Measurements from ENCODE around the gene CCDC43.
A peak's percentile ranks its signal among the peaks of the same experiment; 100 is the strongest.
"Not testable (repeated sequence)": the region's sequence is repeated elsewhere in the genome, so short reads cannot be mapped to it uniquely, and the experiment has no call there.

Gene CCDC43

DNA sequence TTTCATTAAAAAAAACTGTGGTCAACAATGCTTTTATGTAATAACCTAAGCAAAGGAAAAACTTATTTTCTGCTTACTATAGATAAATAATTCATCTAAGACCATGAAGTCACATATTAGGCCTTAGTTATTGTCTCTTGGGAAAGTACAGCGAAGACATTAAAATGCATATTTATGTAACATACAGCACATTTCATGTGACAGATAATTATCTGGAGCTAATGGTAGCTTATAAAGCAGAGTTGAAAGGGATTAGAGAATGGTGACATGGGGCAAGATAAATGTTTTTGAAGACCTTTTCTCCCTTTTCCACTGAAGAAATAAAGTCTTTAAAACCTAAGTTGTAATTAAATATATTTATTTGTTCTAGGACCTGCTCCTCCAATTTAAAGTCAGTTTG, 23.6 kb downstream of the CCDC43 start:
- DNase-seq = no peak

DNA sequence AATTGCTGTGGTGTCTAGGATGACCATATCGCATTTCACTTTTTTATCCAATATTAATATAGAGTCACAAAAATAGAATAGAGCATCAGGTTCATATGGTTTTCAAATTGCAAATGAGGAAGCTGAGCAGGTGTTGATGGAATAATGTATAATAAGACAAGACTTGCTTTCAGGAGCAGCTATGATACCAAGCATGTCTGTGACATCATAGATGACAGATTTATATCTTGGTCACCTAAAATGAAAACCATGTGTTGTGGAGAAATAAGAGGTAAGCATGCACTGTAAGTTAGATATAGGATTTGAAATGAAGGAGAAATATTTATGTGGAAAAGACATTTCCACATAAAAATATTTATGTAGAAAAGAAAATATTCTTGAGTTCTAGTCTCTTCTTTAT, 24.7 kb downstream of the CCDC43 start:
- DNase-seq = no peak

DNA sequence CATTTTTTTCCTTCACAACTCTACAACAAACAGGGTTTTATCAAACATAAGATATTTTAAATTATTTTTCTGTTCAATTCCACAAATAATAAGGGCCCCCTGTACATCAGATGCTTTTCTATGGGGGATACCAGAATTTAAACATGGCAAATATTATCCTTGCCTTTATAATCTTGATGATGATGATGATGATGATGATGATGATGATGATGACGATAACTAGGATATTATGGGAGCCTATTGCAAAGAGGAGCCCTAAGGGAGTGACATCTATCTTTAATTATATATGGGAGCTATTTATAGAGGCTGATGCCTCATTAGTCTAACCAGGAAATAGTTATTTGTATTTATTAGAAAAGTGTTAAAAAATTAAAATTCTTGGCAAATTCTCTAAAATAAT, 26.5 kb downstream of the CCDC43 start:
- DNase-seq = no peak

DNA sequence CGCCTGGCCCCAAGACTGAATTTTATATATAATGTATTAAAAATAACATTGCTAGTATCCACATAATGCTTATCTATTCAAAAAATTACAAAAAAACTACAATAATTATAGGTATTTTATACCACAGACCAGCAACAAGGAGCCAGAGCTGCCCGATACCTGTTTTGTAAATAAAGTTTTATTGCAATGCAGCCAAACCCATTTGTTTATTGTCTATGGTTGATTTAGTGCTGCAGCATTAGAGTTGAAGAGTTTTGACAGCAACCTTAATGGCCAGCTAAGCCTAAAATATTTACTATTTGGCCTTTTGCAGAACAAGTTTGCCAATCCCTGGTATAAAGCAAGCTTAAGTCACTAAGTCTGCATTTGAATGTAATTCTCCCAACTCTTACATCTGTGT, 27.7 kb downstream of the CCDC43 start:
- DNase-seq = no peak

DNA sequence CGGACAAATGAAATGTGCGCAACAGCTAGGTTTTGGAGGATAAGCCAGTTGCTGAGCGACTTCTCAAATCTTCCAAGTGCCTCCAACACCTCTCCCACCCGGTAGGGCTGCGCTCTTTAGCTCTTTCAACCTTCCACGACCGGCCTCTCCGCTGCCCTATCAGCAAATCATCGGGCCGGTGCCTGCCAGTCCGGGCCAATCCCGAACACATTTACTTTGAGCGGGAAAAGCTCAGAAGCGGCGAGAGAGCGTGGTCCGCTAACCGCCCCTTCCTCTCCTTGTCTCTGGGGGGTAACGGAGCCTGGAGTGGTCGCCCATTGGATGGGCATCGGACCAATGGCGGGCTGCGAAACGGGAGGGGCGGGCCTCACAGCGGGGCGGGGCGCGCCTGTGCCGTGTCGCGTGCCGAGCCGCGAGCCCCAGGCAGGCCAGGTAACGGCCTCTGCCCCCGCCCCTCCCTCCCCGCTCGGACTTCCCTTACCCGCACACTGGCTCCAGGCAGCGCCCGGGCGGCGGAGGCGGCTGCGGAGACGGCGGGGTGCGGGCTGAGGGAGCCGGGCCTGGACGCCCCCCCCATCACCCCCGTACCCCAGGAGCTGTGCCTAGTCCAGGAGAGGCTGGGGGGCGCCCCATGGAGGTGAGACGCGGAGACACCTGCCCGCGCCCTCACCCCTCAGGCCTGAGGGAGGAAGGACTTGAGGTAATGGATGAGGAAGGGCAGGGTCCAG, 33.4 kb downstream of the CCDC43 start, which contains the start of gene MEIOC:
Gene MEIOC (plus strand): TSS at position 486 of the 728 bp plus-strand sequence. CDS start 146 bp downstream, at position 632.
- DNase-seq = peak; percentile 55

DNA sequence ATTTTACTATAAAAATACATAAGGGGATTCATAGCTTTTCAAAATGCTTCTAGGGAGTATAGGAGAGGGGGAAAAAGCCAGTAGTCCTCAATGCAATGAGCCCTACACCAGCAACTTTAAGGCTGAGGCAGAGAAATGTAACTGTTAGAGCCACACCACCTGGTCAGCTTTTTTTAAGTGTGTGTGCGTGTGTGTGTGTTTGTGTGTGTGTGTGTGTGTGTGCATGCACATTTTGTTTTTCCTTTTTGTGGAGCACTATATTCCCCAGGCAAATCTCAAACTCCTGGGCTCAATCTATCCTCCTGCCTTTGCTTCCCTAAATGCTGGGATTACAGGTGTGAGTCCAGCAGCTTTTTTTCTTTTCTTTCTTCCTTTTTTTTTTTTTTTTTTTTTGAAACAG, 35.6 kb downstream of the CCDC43 start:
- DNase-seq = no peak

DNA sequence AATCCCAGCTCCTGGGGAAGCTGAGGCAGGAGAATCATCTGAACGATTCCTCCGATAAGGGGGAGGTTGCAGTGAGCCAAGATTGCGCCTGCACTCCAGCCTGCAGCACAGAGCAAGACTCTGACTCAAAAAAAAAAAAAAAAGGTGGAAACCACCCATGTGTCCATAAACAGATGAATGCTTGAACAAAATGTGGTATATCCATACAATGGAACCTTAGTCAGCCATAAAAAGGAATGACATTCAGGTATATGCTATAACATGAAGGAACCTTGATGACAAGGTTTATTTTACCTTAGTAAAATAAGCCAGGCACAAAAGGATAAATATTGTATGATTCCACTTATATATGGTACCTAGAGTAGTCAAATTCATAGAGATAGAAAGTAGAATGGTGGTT, 36.2 kb downstream of the CCDC43 start:
- DNase-seq = no peak

DNA sequence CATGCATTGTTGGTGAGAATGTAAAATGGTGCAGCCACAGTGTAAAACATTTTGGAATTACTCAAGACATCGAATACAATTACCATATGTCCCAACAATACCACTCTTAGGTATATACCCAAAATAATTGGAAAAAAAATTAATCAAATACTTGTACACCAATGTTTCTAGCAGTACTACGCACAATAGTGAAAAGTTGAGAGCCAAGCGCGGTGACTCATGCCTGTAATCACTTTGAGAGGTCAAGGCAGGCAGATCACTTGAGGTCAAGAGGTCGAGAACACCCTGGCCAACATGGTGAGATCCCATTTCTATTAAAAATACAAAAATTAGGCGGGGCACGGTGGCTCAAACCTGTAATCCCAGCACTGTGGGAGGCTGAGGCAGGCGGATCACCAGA, 36.8 kb downstream of the CCDC43 start:
- DNase-seq = no peak

DNA sequence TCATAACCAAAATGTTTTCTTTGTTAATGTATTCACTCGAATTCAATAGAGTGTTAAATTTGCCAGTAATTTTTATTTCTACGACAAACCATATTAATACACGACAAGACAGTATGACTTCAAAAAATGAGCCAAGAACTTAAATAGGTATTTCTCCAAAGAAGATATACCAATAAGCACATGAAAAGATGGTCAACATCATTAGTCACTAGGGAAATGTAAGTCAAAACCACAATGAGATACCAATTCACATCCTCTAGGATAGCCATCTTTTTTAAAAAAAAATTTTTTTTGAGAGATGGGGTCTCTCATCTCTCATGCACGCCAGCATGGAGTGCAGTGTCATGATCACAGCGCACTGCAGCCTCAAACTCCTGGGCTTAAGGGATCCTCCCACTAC, 38.3 kb downstream of the CCDC43 start:
- DNase-seq = no peak

DNA sequence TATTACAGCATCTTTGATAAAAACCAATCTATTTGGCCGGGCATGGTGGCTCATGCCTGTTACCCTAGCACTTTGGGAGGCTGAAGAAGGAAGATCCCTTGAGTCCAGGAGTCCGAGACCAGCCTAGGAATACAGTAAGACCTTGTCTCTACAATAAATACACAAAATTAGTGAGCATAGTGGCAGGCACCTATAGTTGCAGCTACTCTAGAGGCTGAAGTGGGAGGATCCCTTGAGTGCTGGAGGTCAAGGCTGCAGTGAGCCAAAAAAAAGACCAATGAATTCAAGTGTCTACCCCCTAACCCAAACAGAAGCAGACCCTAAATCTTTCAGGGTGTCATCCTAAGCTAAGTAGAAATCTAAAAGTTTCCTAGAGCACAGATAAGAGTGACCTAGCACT, 40.6 kb downstream of the CCDC43 start:
- no peak for DNase-seq

DNA sequence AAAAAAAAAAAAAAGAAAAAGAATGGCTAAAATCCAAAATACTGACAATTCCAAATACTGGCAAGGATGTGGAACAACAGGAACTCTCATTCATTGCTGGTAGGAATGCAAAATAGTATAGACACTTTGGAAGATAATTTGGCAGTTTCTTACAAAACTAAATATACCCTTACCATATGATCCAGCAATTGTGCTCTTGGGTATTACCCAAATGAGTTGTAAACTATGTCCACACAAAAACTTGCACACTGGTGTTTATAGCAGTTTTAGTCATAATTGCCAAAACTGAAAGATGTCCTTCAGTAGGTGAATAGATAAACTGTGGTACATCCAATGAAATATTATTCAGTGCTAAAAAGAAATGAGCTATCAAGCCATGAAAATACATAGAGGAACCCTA, 41.8 kb downstream of the CCDC43 start:
- no peak for DNase-seq

DNA sequence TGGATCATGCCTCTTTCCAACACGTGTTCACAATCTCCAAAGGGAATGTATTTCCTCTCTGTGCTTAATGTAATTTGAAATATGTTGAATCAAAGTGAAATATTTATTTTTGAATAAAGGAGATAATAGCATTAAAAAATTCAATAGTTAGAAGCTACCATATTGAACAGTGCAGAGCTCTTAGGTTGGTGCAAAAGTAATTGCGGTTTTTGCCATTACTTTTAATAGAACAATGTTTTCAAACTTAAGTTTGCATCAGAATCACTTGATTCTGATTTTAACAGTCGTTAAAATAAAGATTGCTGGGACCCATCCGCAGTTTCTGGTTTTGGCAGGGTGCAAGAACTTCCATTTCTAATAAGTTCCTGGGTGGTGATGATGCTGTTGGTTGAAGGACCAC, 43.3 kb downstream of the CCDC43 start:
- DNase-seq = no peak

DNA sequence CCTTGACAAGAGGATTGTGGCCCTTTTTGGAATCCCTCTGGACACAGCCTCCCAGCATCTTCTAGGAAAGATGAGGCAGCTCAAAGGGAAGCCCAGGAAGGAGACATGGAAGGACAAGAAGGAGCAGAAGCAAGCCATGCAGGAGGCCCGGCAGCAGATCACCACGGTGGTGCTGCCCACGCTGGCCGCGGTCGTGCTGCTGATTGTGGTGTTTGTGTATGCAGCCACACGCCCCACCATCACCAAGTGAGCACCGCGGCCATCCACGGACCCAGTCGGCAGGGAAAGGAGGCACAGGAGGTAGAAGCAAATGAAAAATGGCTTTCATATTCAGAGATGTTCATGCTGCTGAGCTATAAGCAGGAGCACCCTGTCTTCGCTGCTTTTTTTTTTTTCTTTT, 44.2 kb downstream of the CCDC43 start:
- DNase-seq = no peak

DNA sequence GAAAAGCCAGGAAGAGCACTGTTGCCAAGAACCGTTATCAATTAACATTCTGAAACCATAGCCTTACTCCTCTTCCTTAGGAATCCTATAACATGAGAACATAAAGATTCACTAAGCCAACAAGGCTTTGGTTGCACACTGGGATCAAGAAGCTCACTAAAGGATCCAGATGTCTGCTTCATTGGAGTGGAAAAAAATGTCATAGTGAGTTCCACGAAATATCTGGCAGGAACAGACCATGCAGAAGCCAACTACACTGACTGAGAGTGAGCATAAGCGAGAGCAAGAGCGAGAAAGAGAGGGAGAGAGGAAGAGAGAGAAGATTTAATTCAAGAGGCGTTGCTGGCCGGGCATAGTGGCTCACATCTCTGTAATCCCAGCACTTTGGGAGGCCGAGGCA, 46.7 kb downstream of the CCDC43 start:
- no peak for DNase-seq

DNA sequence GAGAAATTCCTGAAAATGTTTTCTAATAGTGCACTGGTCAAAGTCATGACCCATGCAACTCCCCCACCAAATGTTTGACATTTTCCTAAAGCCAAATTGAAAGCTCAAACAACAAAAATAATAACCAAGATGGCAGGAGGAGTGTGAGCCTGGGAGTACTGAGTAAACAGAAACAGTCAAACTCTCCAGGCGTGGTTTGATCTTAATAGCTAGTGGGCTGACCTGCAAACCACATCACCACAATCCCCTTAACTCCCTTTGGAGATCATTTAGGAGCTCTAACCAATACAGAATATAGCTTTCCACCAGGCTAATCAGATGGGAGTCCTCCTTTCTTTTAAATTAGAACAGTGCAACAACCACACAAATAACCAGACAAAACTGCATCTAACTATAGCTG, 52.5 kb downstream of the CCDC43 start:
- DNase-seq = no peak

DNA sequence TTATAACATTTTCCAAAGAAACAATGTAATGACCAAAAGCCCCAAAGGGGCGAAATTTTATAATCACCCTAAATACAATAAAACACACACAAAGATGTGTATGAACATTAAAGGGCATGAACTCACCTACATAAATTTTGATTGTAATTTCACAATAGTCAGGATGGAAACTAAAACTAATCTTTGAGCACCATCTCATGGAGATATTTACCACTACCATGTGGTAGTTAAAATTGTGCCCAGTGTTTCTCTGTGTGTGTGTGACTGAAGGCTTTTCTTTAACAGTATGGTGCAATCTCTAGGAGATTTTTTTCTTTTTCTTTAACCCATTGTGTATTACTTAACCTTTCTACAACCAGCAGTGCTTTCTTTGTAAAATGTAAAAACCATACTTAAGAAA, 53.0 kb downstream of the CCDC43 start:
- DNase-seq = no peak

DNA sequence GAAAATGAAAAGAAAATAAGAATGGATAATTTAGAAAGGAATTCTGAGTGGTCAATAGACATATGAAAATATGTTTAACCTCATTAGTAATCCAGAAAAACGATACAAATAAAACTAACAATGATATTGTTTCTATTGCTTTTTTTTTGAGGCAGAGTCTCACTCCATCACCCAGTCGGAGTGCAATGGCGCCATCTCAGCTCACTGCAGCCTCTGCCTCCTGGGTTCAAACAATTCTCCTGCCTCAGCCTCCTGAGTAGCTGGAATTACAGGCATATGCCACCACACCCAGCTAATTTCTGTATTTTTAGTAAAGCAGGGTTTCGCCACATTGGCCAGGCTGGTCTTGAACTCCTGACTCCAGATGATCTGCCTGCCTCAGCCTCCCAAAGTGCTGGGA, 55.2 kb downstream of the CCDC43 start:
- DNase-seq = not testable (repeated sequence)

DNA sequence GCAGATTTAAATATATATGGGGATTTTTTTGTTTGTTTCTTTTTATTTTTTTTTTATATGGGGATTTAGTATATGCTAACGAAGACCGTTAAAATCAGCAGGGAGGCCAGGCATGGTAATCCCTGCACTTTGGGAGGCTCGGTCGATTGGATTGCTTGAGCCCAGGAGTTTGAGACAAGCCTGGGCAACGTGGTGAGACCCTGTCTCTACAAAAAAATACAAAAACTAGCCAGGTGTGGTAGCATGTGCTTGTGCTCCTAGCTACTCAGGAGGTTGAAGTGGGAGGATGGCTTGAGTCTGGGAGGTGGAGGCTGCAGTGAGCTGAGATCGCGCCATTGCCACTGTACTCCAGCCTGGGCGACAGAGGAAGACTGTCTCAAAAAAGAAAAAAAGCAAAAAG, 55.6 kb downstream of the CCDC43 start:
- DNase-seq = no peak

DNA sequence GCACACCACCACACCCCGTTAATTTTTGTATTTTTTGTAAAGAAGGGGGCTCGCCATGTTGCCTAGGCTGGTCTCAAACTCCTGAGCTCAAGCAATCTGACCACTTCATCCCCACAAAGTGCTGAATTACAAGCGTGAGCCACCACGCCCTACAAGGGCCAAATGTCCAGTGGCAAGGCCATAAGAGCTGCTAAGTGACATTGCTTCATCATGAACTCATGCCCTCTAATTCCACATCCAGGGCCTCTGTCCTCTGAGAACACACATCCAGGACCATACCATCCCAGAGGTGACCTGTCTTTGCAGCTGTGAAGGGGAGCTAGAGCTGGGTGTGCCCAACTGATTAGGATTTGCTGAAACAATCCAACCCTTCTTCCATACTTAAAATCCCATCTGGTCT, 58.9 kb downstream of the CCDC43 start:
- no peak for DNase-seq

DNA sequence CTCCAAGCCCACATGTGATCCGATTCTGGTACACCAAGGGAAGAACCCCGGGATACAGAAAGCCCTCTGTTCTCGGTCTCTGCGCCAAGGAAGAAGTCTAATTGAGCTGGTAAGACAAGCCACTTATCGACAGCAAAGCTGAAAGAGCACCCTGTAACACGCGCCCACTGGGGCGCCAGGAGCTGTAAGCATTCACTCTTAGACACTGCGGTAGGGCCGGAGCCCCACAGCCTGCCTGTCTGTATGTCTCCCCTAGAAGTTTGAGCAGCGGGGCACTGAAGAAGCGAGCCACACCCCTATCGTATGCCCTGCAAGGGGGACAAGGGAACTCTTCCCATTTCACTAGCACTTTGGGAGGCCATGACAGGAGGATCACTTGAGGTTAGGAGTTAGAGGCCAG, 60.3 kb downstream of the CCDC43 start:
- DNase-seq = no peak

DNA sequence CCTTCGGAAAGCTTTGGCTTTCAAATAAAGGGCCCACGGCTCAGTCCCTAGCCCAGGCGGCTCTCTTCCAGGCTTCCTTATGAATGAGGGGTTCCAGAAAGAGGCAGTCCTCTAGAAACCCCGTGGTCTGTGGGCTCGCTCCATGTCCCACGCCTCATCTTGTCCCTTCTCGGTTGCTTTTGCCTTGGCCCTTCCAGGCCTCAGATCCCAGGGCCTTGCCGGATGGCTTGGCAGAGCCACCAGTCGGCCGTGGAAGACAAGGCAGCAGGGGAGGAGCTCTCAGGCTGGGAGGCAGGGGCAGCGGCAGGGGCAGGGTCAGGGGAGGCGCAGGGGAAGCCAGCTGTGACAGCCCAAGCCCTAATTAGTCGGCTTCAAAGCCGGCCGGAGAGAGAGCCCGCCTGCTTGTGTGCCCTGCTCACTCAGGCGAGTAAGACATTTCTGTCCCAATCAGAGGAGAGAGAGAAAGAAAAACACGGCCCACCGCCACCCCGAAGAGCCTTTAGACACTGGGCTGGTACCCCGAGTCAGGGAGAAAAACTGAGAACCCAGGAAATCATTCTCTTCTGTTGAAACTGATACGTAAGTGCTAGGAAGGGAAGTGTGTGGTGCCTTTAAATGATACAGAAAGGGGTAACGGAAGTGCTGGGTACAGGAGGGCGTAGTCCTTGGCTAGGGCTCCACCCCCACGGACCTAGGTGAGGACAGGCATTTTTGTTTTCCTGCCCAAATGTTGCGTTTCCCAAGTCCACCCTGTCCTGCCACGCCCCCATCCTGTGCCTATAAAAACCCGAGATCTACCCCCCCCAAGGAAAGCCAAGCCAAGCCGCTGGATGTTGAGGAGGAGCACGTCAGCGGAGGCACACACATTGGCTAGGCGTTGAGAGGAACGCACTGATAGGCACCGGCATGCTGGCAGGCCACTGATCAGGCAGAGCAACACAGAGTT, 61.1 kb downstream of the CCDC43 start:
- DNase-seq = no peak

DNA sequence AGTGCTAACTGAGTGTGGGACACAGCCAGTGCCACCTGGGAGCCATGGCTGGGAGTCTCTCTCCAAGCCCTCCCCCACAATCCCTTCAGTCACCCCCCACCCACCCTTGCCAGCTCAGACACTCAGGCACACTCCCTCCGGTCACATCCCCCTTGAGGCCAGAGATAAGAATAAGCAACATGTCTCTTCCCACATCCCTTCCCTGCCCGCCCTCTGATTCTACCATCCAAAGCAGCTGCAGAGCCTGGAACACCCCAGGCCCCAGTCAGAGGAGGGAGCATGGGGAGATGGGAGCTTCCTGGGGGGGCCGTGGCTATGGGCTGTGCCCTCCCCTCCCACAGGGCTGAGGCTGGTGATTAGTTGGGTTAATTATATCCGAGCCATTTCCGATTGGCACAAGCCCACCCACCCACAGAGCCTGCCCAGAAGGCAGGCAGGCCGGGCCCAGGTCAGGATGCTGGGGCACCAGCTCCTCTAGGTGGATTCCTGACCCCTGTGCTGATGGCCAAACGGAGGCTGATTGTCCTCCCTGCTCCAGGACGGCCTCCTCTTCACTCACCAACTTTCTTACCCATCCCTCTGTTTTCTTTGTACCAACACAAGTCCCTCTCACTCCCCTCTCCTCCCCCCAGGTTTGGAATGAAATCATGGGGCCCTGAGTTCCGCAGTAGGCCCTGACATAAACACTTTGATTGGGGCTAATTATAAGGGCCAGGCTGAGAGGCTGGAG, 61.9 kb downstream of the CCDC43 start:
- DNase-seq = no peak

Measured in activated naive CD4-positive, alpha-beta T cell treated with anti-CD3 and anti-CD28 coated beads, Interleukin-2, amount 50 U/mL, for 16 hours (primary cell).